AG09319 (cell line): ENCODE results near the gene GEMIN8.
A peak's percentile ranks its signal among the peaks of the same experiment; 100 is the strongest.

Experiments used
- DNase-seq: peaks from one replicate; pipeline ENCODE4 v3.0.0-alpha.2; 2010; ENCODE audit warnings: low read depth; ENCODE audit errors: extremely low read depth
- TF ChIP-seq, protein P1 (sequence below): IDR thresholded peaks from 2 replicates; pipeline ENCODE4 v1.5.1; 2011; ENCODE audit warnings: low read depth, mild to moderate bottlenecking, inconsistent platforms, low read length, moderate library complexity

GEMIN8 gene, protein sequence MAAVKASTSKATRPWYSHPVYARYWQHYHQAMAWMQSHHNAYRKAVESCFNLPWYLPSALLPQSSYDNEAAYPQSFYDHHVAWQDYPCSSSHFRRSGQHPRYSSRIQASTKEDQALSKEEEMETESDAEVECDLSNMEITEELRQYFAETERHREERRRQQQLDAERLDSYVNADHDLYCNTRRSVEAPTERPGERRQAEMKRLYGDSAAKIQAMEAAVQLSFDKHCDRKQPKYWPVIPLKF

DNA sequence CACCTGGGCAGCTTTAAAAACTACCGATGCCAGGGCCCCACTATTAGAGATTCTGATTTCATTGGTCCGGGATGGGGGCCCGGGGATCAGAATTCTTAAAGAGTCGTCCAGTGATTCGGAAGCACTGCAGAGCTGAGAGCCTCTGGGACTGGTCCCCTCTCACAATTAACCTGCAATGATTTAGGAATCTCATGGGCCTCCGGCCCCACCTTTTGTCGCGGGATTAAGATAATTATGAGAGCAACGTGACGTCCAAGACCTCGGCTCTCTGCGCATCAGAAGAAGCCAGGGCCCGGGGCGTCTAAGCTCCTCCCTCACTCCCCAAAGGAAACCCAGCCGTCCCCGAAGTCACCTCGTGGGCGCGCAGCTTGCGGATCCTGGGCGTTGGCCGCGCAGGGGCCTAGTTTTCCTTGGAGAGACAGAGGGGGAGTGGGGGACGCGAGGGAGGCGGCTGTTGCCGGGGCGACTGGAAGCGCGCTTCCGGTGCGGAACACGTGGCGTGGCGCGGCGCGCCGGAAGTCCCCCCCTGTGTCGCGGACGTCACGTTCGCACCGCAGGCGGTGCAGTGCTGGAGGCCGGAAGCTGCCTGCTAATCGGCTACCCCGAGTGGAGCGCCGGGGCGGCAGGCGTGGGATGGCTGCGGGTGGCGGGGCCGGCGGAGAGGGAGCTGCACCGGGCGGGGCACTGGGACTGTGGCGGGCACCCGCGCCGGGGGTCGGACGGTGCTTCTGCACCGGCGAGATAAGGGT is at the start of gene GEMIN8:
TSS of gene GEMIN8 (minus strand) at position 468 of the 749 bp plus-strand sequence. CDS start 8,414 bp downstream, outside the sequence.
- DNase-seq = peak; percentile 82

DNA sequence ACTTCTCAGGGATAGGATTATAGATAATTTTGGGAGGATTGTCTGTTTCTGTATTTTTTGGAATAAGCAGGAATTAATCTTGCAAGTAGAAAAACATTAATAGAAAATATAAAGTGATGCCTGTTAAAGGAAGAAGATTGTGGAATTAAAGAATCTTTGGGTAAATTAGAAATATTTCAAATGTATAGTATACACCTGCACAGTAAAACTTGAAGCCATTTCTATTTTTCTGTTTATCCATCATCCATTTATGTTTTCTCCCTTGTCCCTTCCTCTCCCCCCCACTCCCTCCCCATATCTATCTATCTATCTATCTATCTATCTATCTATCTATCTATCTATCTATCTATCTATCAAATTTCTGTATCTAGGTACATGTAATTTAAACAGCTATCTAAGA is 46.9 kb upstream of the GEMIN8 start:
- DNase-seq = no peak
- TF ChIP-seq, protein P1, sequence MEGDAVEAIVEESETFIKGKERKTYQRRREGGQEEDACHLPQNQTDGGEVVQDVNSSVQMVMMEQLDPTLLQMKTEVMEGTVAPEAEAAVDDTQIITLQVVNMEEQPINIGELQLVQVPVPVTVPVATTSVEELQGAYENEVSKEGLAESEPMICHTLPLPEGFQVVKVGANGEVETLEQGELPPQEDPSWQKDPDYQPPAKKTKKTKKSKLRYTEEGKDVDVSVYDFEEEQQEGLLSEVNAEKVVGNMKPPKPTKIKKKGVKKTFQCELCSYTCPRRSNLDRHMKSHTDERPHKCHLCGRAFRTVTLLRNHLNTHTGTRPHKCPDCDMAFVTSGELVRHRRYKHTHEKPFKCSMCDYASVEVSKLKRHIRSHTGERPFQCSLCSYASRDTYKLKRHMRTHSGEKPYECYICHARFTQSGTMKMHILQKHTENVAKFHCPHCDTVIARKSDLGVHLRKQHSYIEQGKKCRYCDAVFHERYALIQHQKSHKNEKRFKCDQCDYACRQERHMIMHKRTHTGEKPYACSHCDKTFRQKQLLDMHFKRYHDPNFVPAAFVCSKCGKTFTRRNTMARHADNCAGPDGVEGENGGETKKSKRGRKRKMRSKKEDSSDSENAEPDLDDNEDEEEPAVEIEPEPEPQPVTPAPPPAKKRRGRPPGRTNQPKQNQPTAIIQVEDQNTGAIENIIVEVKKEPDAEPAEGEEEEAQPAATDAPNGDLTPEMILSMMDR = no peak

More for the DNA sequence above, at the start of gene GEMIN8:
- TF ChIP-seq, protein P1 = no peak

DNA sequence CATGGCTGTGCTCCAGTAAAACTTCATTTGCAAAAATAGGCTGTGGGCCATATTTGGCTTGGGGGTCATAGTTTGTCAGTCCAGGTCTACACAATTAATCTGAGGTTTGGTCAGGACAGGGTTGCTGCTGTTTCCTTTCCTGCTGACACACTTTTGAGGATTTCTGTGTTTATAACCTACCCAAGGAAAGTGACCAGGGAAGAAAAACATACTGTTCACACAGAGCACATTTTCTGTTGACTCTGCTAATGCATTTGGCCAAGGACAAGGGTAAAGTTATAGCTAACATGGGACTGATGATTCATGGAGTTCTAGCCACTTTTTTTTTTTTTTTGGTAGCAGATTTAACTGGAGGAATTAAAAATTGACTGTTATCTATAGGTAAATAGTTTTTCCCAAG is 43.9 kb upstream of the GEMIN8 start:
- TF ChIP-seq, protein P1 = no peak
- no peak for DNase-seq

DNA sequence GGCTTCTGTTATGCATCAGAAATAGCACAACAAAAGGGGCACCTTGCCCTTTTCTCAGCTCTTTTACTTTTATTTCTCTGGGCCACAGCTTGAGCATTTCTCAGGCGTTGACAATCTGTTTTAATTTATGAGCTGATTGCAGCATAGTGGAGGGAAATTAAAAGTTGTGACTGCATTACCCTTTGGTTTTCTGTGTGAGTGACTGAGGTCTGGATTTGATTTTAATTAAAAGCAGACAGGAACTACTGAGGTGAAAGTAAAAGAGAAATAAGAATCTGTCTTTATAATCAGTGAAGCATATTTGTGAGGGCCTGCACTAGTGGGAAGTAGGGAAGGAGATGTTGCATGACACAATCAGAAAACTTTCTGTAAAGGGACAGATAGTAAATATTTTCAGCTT is 43.4 kb upstream of the GEMIN8 start:
- no peak for DNase-seq
- TF ChIP-seq, protein P1 = no peak

DNA sequence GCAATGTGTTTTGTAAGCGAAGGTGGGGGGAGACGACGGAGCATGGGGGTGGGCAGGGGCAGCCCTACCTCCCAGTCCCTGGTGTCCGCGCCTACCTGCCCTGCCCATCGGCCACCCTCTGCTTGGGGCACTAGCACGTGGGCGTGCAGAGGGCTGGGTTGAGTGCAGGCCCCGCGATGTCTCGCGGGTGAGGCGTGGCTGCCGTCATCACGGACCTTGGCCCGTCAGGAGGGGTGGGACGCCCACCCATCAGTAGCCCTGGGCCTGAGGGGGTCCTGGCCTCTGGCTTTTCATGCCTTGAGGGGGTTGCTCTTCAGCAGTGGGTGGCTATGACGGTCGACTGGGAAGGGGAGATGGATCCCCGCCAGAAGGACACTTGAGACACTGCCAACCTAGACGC is 36.1 kb upstream of the GEMIN8 start:
- TF ChIP-seq, protein P1 = no peak
- no peak for DNase-seq

DNA sequence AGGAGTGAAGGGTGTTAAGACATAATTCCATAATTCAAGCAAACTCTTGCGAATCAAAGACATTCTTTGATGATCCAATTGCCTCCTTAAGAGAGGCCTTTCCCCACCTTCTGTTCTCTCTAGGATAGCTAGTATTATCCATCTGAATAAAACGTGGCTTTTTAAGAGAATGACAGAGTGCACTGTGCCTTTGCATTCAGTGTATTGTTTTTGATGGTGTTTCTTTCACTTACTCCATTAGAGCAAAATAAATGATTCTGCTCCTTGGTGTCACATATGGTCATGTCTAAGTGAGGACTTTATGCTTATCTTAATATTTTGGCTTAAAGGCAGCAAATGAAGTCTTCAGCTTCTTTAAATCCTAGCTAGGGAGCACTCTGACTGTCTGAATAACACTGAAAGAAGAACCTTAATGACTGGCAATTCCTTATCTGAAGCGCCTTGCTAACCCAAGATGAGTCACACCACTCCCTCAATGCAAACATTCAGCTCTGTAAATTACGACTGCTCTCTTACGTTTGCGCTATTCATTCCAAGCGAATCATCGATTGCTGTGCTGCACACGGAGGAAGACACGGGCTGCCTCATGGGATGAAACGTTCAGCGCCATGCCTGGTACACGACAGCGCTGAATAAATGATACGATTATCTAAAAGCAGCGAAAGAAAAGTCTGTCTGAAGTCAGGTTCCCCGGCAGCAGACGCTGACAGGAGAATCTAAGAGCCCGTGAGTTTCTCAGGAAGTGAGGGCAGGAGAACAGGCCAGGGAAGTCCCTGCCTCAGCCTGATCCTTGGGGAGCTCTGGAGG is 35.1 kb upstream of the GEMIN8 start:
- DNase-seq = no peak
- TF ChIP-seq, protein P1 = no peak
